Osteocyte (in vitro differentiated cells): ENCODE results near the gene APLN. TPM values are rescaled to one million over a fixed set of nuclear protein-coding genes. Genes with fewer than 3 reads are reported as not detected.

Source experiments
- DNase-seq: peaks from one replicate; pipeline ENCODE4 v3.0.0; 2021; ENCODE audit warnings: mixed read lengths; ENCODE audit not compliant: unreplicated experiment; ENCODE audit errors: extremely low spot score
- H3K27ac Mint-ChIP-seq: one replicate; pipeline ENCODE4 v1.8.0; 2021; ENCODE audit warnings: mild to moderate bottlenecking, mixed read lengths; ENCODE audit not compliant: unreplicated experiment
- H3K27me3 Mint-ChIP-seq: one replicate; pipeline ENCODE4 v1.8.0; 2021; ENCODE audit warnings: mixed read lengths; ENCODE audit not compliant: unreplicated experiment
- H3K36me3 Mint-ChIP-seq: one replicate; pipeline ENCODE4 v1.8.0; 2021; ENCODE audit warnings: mixed read lengths; ENCODE audit not compliant: unreplicated experiment
- H3K4me1 Mint-ChIP-seq: one replicate; pipeline ENCODE4 v1.8.0; 2021; ENCODE audit warnings: mixed read lengths; ENCODE audit not compliant: unreplicated experiment
- H3K4me3 Mint-ChIP-seq: one replicate; pipeline ENCODE4 v1.8.0; 2021; ENCODE audit warnings: mild to moderate bottlenecking, moderate library complexity, mixed read lengths; ENCODE audit not compliant: unreplicated experiment
- H3K9me3 Mint-ChIP-seq: one replicate; pipeline ENCODE4 v1.8.0; 2021; ENCODE audit warnings: mixed read lengths; ENCODE audit not compliant: unreplicated experiment
- long read RNA-seq: library from polyadenylated mRNA; unstranded; transcript quantifications from one replicate; pipeline ENCODE4 v2.0.0, GENCODE V29; 2021
- total RNA-seq: library from RNA; stranded (reverse); gene quantifications from 2 replicates; pipeline ENCODE4 v1.2.1, GENCODE V29; 2021
- TF ChIP-seq, protein P1 (sequence below): fragments of 200-600 bp; sonication (generic); IDR thresholded peaks from 2 replicates; pipeline ENCODE4 v1.5.0; 2021; ENCODE audit warnings: antibody characterized with exemption, mild to moderate bottlenecking, moderate library complexity

Gene APLN, protein sequence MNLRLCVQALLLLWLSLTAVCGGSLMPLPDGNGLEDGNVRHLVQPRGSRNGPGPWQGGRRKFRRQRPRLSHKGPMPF
- 0.38 and 0.39 TPM in 2 replicates for total RNA-seq
- long read RNA-seq = 0 reads

DNA sequence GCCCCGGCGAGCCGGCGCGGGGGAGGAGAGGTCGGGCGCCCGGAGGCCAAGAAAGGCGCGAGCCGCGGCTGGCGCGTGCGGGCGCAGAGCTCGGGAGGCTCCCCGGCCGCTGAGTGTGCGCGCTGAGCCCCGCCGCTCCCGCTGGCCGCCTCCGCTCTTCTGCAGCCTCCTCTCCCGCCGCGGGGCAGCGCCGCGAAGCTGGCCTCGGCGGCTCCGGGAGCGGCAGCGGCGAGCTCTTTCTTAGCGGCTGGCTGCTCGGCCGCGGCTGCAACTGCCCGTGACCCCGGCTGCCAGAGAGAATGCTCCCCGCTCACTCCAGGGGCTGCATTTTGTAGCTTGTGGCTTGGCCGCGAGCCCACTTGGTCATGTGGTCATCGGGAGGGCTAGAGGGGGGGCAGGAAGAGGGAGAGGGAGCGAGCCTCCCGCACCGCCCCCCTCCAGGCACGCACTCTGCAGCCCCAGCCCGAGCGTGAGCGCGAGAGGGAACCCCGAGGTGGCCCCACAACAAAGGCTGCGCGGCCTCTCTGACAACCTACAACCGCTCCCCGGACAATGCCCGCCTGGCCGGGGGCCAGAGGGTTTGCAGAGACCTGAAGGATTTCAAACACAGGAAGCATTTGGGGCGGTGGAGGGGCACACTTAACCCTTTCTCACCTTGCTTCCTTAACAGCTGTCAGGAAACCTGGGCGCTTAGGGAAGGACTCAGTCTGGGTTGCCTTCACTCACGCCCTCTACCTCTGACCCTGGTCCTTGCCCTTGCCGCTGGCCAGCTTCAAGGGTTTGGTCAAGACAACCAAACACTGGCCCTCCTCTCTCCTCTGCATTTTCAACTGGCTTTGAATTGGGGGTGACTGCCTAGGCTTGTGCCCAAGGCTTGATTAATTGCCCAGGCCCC, at the start of gene APLN:
APLN (minus strand) TSS at position 305 of the 895 bp plus-strand sequence. CDS start 326 bp downstream, outside the sequence.
- Mint-ChIP-seq H3K27me3 (peaks cover 23% of the 10 kb centered on the region), H3K4me3 (peak within 1 kb of the TSS; percentile 62), H3K4me1 (peaks cover 6% of the 10 kb centered on the region), H3K9me3 (no peaks in the 10 kb centered on the region), H3K36me3 (no peaks in the 10 kb centered on the region), H3K27ac (no peak within 1 kb of the TSS)
- TF ChIP-seq, protein P1, sequence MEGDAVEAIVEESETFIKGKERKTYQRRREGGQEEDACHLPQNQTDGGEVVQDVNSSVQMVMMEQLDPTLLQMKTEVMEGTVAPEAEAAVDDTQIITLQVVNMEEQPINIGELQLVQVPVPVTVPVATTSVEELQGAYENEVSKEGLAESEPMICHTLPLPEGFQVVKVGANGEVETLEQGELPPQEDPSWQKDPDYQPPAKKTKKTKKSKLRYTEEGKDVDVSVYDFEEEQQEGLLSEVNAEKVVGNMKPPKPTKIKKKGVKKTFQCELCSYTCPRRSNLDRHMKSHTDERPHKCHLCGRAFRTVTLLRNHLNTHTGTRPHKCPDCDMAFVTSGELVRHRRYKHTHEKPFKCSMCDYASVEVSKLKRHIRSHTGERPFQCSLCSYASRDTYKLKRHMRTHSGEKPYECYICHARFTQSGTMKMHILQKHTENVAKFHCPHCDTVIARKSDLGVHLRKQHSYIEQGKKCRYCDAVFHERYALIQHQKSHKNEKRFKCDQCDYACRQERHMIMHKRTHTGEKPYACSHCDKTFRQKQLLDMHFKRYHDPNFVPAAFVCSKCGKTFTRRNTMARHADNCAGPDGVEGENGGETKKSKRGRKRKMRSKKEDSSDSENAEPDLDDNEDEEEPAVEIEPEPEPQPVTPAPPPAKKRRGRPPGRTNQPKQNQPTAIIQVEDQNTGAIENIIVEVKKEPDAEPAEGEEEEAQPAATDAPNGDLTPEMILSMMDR = no peak
- peak; percentile 83 for DNase-seq

DNA sequence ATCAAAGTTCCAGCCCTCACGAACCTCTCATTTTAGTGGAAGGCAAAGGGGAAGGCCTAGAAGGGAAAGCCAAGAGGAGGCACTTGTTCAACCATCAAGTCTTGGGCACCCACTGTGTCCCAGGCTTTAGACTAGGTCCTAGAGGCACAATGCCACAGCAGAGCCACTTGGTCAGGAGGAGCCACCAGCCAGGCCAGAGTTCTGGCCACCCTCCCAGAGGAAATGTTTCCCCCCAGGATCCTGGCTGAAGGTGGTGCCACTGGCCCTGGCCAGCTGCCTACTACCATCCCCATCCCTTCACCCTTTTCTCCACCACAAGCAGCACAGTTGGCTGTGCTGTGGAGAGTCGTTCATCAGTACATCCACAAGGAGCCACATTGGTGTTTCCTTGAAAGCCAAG, 49.7 kb upstream of the APLN start:
- Mint-ChIP-seq H3K4me3 (no peak overlapping the region), H3K27ac (no peak overlapping the region), H3K36me3 (peaks cover 3% of the 10 kb centered on the region), H3K9me3 (peaks cover 10% of the 10 kb centered on the region), H3K27me3 (peaks cover 11% of the 10 kb centered on the region), H3K4me1 (peaks cover 14% of the 10 kb centered on the region)
- TF ChIP-seq, protein P1 = no peak
- DNase-seq = no peak

DNA sequence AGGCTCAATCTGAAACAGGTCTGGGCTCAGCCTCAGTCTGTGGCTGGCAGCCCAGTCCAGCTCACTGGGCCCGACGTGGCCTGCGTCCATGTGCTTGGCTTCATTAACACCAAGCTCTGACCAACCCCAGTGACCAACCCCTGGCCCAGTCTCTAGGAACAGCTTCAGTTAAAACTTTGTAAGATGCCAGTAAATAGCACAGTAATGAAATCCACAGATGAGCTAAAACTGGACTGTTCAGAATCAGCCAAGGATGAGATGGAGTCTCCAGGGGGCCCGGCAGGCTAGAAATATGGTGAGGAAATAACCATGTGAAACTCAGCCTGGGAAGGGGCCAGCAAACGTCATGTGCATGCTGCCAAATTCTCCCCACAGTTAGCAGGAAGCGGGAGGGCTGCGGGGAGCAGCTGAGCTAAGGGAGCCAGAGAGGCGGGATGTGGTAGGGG, 46.9 kb upstream of the APLN start:
- TF ChIP-seq, protein P1 = no peak
- no peak overlapping the region for H3K27ac Mint-ChIP-seq
- no peaks in the 10 kb centered on the region for H3K9me3 Mint-ChIP-seq
- peaks cover 7% of the 10 kb centered on the region for H3K4me1 Mint-ChIP-seq
- H3K4me3 Mint-ChIP-seq = no peak overlapping the region
- DNase-seq = no peak
- no peaks in the 10 kb centered on the region for H3K36me3 Mint-ChIP-seq
- H3K27me3 Mint-ChIP-seq = peaks cover 4% of the 10 kb centered on the region

DNA sequence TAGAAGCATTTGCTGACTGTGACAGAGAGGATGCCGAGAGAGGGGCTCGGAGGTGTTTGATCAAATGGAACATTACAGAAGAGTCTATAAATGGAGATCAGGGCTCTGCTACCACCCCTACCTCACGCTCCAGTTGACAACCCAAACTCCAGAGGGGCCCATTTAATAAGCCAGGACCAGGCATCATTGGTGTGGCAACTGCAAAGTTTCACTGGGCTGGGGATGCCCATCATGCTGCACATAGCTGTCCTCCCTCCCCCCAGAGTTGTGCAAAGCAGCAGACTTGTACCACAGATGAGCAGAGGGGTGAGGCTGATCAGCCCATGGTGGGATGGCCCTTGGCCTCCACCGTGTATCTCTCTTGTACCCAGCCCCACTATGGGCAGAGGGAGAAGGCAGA, 45.8 kb upstream of the APLN start:
- Mint-ChIP-seq H3K4me1 (no peaks in the 10 kb centered on the region), H3K27ac (no peak overlapping the region), H3K4me3 (no peak overlapping the region), H3K36me3 (no peaks in the 10 kb centered on the region), H3K27me3 (peaks cover 8% of the 10 kb centered on the region), H3K9me3 (no peaks in the 10 kb centered on the region)
- no peak for DNase-seq
- TF ChIP-seq, protein P1 = no peak

DNA sequence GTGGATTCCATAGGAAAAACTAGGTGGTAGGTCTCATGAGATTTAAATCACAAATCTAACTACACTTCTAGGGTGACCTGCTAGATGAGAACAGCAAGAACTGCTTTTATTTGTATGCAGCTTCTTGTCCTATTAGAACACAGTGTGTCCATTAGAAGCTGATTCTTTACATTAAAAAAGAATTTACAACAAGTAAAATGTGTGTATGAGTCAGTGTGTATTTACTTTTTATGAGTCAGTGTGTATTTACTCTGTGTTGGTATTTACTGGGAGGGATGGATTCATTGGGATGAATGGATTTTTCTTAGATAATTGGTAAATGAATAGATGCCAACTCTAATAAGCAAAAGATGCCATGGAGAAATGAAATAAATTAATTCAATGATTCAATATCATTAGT, 43.4 kb upstream of the APLN start:
- TF ChIP-seq, protein P1 = no peak
- DNase-seq = no peak
- no peak overlapping the region for H3K27ac Mint-ChIP-seq
- no peak overlapping the region for H3K4me3 Mint-ChIP-seq
- H3K9me3 Mint-ChIP-seq = no peaks in the 10 kb centered on the region
- peaks cover 11% of the 10 kb centered on the region for H3K27me3 Mint-ChIP-seq
- no peaks in the 10 kb centered on the region for H3K4me1 Mint-ChIP-seq
- no peaks in the 10 kb centered on the region for H3K36me3 Mint-ChIP-seq
